Psoas muscle (tissue), 8 donors: ENCODE data around the gene RBM46. TPM values are rescaled to one million over a fixed set of nuclear protein-coding genes. Genes with fewer than 3 reads are reported as not detected.

Experiments
- ATAC-seq, 4 donors: fragments of 200-7000 bp; cut with Tn5 transposase; one replicate each; pipeline ENCODE4 v1.9.1; 2020; ENCODE audit warnings: moderate library complexity in 3 of 4, mild to moderate bottlenecking in 2 of 4
- DNase-seq, 2 donors: peaks; one replicate each; pipeline ENCODE4 v3.0.0-alpha.2; 2020
- H3K27ac ChIP-seq: fragments of 200-600 bp; one replicate; pipeline ENCODE4 v1.8.0; 2022
- H3K27me3 ChIP-seq, 3 donors: fragments of 200-600 bp in 1 of 3; one replicate each; pipeline versions ENCODE4 v1.6.1 to v1.8.0; 2013 to 2022; ENCODE audit warnings: low read length in 2 of 3, mild to moderate bottlenecking in 2 of 3, moderate library complexity in 1 of 3; ENCODE audit not compliant: insufficient read depth in 3 of 3
- H3K36me3 ChIP-seq, 2 donors: fragments of 200-600 bp in 1 of 2; one replicate each; pipeline versions ENCODE4 v1.6.1 to v1.8.0; 2013 to 2022; ENCODE audit warnings: low read depth in 1 of 2, mild to moderate bottlenecking in 1 of 2, moderate library complexity in 1 of 2; ENCODE audit not compliant: insufficient read depth in 1 of 2
- H3K4me1 ChIP-seq: fragments of 200-600 bp; one replicate; pipeline ENCODE4 v1.8.0; 2022
- H3K4me3 ChIP-seq: fragments of 200-600 bp; one replicate; pipeline ENCODE4 v1.8.0; 2022; ENCODE audit warnings: mild to moderate bottlenecking
- H3K9me3 ChIP-seq: fragments of 200-600 bp; one replicate; pipeline ENCODE4 v1.8.0; 2022
- CTCF ChIP-seq: fragments of 200-600 bp; IDR thresholded peaks from one replicate; pipeline ENCODE4 v1.8.0; 2022; ENCODE audit warnings: antibody characterized with exemption
- WGBS, 3 donors: extraction: QIAGEN DNeasy Blood & Tissue Kit; methylation state at CpG; one replicate each; pipeline versions ENCODE4 v1.1.6 to v1.1.7; 2013; 5-methylcytosine and 5-hydroxymethylcytosine counted together
- intact Hi-C, 2 donors: fragments of 100-400 bp; cut with DNase I; formaldehyde crosslinking; loops; one replicate each; pipeline versions ENCODE4 v1.11.0 to v1.14.2; 2022
- polyA plus RNA-seq, 3 donors: library from polyadenylated mRNA; stranded (reverse); fragments of 200-250 nt; gene quantifications; one replicate each; pipeline ENCODE4 v1.2.3, GENCODE V29; 2013
- total RNA-seq, 4 donors: library from RNA; stranded (reverse); fragmentation: NEBNext Ultra II Directional in 2 of 4; extraction: Animal tissue kit (Norgen Biotek cat#: 25700) in 2 of 4; gene quantifications; one replicate each; pipeline versions ENCODE4 v1.2.1 to v1.2.4, GENCODE V29; 2021 to 2023
- donor health status: healthy with polysubstance abuse.
- donor health status: DM: no; HTN: no; CAD: no; lungs with moderate emphysema.
- donor health status: Bipolar disorder and iron deficiency.
- donor health status: healthy.
- donor health status: DM: yes; HTN: yes; CAD: no.
- donor health status: DM: no; HTN: no; CAD: no.
- donor health status: DM: no; HTN: no; CAD: no.
- donor health status: DM: yes; HTN: yes; CAD: no.

Gene RBM46
- total and polyA plus RNA-seq, 7 donors: not detected

- ATAC-seq (no peak), DNase-seq (no peak)
- no peak overlapping the region for H3K27ac ChIP-seq
- H3K27me3 ChIP-seq: peaks cover 0 to 2% (median 0%) of the 10 kb centered on the region in 3 donors
- no peaks in the 10 kb centered on the region for H3K9me3 ChIP-seq
- no peak for TF ChIP-seq CTCF
- intact Hi-C loops: no loop called here
- H3K36me3 ChIP-seq: no peaks in the 10 kb centered on the region
- no peak overlapping the region for H3K4me3 ChIP-seq
- no peaks in the 10 kb centered on the region for H3K4me1 ChIP-seq
- WGBS, 3 donors: 71 to 76% (median 73%) methylated on average over 8 of the region's 8 CpGs
These were observed 57.6 kb downstream of the RBM46 start for GRCh38 chr4:154838694-154839093.

- H3K36me3 ChIP-seq: no peaks in the 10 kb centered on the region
- ATAC-seq (no peak), DNase-seq (no peak)
- H3K27me3 ChIP-seq: no peaks in the 10 kb centered on the region
- intact Hi-C loops: no loop called here
- H3K9me3 ChIP-seq: no peaks in the 10 kb centered on the region
- H3K4me1 ChIP-seq: no peaks in the 10 kb centered on the region
- WGBS, 3 donors: 54 to 71% (median 55%) methylated on average over 2 of the region's 2 CpGs
- H3K4me3 ChIP-seq: no peak overlapping the region
- H3K27ac ChIP-seq: no peak overlapping the region
- TF ChIP-seq CTCF: no peak
These were observed 73.3 kb downstream of the RBM46 start for GRCh38 chr4:154854362-154854761.

- ATAC-seq (no peak), DNase-seq (no peak)
- no peaks in the 10 kb centered on the region for H3K36me3 ChIP-seq
- TF ChIP-seq CTCF: no peak
- no peaks in the 10 kb centered on the region for H3K9me3 ChIP-seq
- 56 to 72% (median 60%) methylated on average over 1 of the region's 1 CpG for WGBS, 3 donors
- H3K27ac ChIP-seq: no peak overlapping the region
- intact Hi-C loops: no loop called here
- H3K4me3 ChIP-seq: no peak overlapping the region
- H3K4me1 ChIP-seq: no peaks in the 10 kb centered on the region
- no peaks in the 10 kb centered on the region for H3K27me3 ChIP-seq
These were observed 77.1 kb downstream of the RBM46 start for GRCh38 chr4:154858166-154858565.

GRCh38 chr4:154868414-154869194 lies 87.5 kb downstream of the RBM46 start:
- Histone ChIP-seq H3K9me3 (no peaks in the 10 kb centered on the region), H3K36me3 (no peaks in the 10 kb centered on the region), H3K4me1 (no peaks in the 10 kb centered on the region), H3K4me3 (no peak overlapping the region), H3K27ac (no peak overlapping the region), H3K27me3 (no peaks in the 10 kb centered on the region)
- WGBS, 3 donors: 50 to 67% (median 56%) methylated on average over 7 of the region's 7 CpGs
- TF ChIP-seq CTCF: no peak
- intact Hi-C loops: no loop called here
- no peak for ATAC-seq
- DNase-seq: no peak

GRCh38 chr4:154869301-154869700 lies 88.2 kb downstream of the RBM46 start:
- Histone ChIP-seq H3K27ac (no peak overlapping the region), H3K27me3 (no peaks in the 10 kb centered on the region), H3K36me3 (no peaks in the 10 kb centered on the region), H3K9me3 (no peaks in the 10 kb centered on the region), H3K4me1 (no peaks in the 10 kb centered on the region), H3K4me3 (no peak overlapping the region)
- intact Hi-C loops: no loop called here
- WGBS, 3 donors: 52 to 59% (median 59%) methylated on average over 3 of the region's 3 CpGs
- DNase-seq (no peak), ATAC-seq (no peak)
- no peak for TF ChIP-seq CTCF
